ENCODE results near the gene HINT2.

- TF ChIP-seq CTCF (IDR thresholded peaks at IDR 0.05; ENCODE audit: low read depth, low read length) (no peak), EZH2phosphoT487 (IDR thresholded peaks at IDR 0.05; ENCODE audit: low read depth) (no peak)
Measured at GRCh38 chr9:35828716-35829083, 13.9 kb upstream of the HINT2 start, which contains the start of gene FAM221B.

Data from OCI-LY3 (cell line).